ENCODE measurements around the gene PAM.

- TF ChIP-seq CTCF (IDR thresholded peaks at IDR 0.05 in 2 of 3, conservative IDR thresholded peaks at IDR 0.05 in 1 of 3; ENCODE audit: borderline replicate concordance in 1 of 3, insufficient read depth in 1 of 3, low read depth in 2 of 3, low read length in 2 of 3) (no peak), POLR2A (IDR thresholded peaks at IDR 0.05; ENCODE audit: borderline replicate concordance, extremely low read depth, insufficient read depth, insufficient read length) (no peak), ZFX (IDR thresholded peaks at IDR 0.05) (no peak), YY1 (IDR thresholded peaks at IDR 0.05; ENCODE audit: extremely low read depth, insufficient replicate concordance, low read depth, low read length) (no peak)
Measured at GRCh38 chr5:102720969-102721368, 34.1 kb upstream of the PAM start.
